Liver (tissue), 9 donors: ENCODE results near the gene KRT83. TPM values are rescaled to one million over a fixed set of nuclear protein-coding genes. Genes with fewer than 3 reads are reported as not detected.

Experiments used
- DNase-seq: peaks from one replicate; pipeline ENCODE4 v3.0.0-alpha.2; 2017; ENCODE audit warnings: low spot score
- H3K27ac ChIP-seq, 2 donors: one replicate each; pipeline ENCODE4 v1.7.0; 2013; ENCODE audit warnings: inconsistent platforms in 2 of 2, low read length in 2 of 2, control low read depth in 1 of 2, low read depth in 1 of 2, mild to moderate bottlenecking in 1 of 2
- H3K27me3 ChIP-seq, 4 donors: one replicate each; pipeline versions ENCODE4 v1.6.1 to v1.7.0; 2013; ENCODE audit warnings: low read length in 3 of 4, inconsistent platforms in 1 of 4, mild to moderate bottlenecking in 1 of 4, moderate library complexity in 1 of 4; ENCODE audit not compliant: control insufficient read depth in 4 of 4, insufficient read depth in 4 of 4
- H3K36me3 ChIP-seq, 4 donors: one replicate each; pipeline versions ENCODE4 v1.6.1 to v1.7.0; 2013; ENCODE audit warnings: low read length in 3 of 4, mild to moderate bottlenecking in 3 of 4, low read depth in 1 of 4, moderate library complexity in 1 of 4; ENCODE audit not compliant: control insufficient read depth in 4 of 4, insufficient read depth in 3 of 4
- H3K4me1 ChIP-seq, 4 donors: one replicate each; pipeline versions ENCODE4 v1.6.1 to v1.7.0; 2013; ENCODE audit warnings: low read length in 3 of 4, mild to moderate bottlenecking in 3 of 4, moderate library complexity in 1 of 4; ENCODE audit not compliant: control insufficient read depth in 4 of 4, insufficient read depth in 4 of 4
- H3K4me3 ChIP-seq, 3 donors: one replicate each; pipeline versions ENCODE4 v1.6.1 to v1.7.0; 2013; ENCODE audit warnings: low read length in 3 of 3, control low read depth in 1 of 3, low read depth in 1 of 3, mild to moderate bottlenecking in 1 of 3
- H3K9ac ChIP-seq, 2 donors: one replicate each; pipeline ENCODE4 v1.7.0; 2013; ENCODE audit warnings: low read length in 2 of 2, mild to moderate bottlenecking in 2 of 2, moderate library complexity in 2 of 2, control low read depth in 1 of 2, low read depth in 1 of 2
- H3K9me3 ChIP-seq, 4 donors: one replicate each; pipeline versions ENCODE4 v1.6.1 to v1.7.0; 2013; ENCODE audit warnings: low read length in 3 of 4; ENCODE audit not compliant: control insufficient read depth in 4 of 4
- EGR1 ChIP-seq, 2 donors: IDR thresholded peaks; 2 replicates each; pipeline ENCODE4 v1.6.1; 2016 to 2018; ENCODE audit warnings: antibody characterized with exemption in 2 of 2, low read depth in 2 of 2
- FOXA1 ChIP-seq: IDR thresholded peaks from 2 replicates; pipeline ENCODE4 v1.6.1; 2016; ENCODE audit warnings: antibody characterized with exemption
- FOXA2 ChIP-seq: IDR thresholded peaks from 2 replicates; pipeline ENCODE4 v1.6.1; 2016; ENCODE audit warnings: antibody characterized with exemption
- GABPA ChIP-seq, 2 donors: IDR thresholded peaks in 1 of 2; conservative IDR thresholded peaks in 1 of 2; 2 replicates each; pipeline ENCODE4 v1.6.1; 2016; ENCODE audit warnings: antibody characterized with exemption in 2 of 2, mild to moderate bottlenecking in 1 of 2, moderate library complexity in 1 of 2
- HNF4A ChIP-seq, 2 donors: conservative IDR thresholded peaks; 2 replicates each; pipeline ENCODE4 v1.6.1; 2016; ENCODE audit warnings: antibody characterized with exemption in 2 of 2, mild to moderate bottlenecking in 2 of 2
- HNF4G ChIP-seq: IDR thresholded peaks from 2 replicates; pipeline ENCODE4 v1.6.1; 2016; ENCODE audit warnings: antibody characterized with exemption
- JUND ChIP-seq, 2 donors: IDR thresholded peaks; 2 replicates each; pipeline ENCODE4 v1.6.1; 2016; ENCODE audit warnings: antibody characterized with exemption in 2 of 2
- RAD21 ChIP-seq, 2 donors: IDR thresholded peaks; 2 replicates each; pipeline ENCODE4 v1.6.1; 2016; ENCODE audit warnings: antibody characterized with exemption in 2 of 2, mild to moderate bottlenecking in 2 of 2
- RXRA ChIP-seq, 2 donors: IDR thresholded peaks; 2 replicates each; pipeline ENCODE4 v1.6.1; 2017 to 2018; ENCODE audit warnings: antibody characterized with exemption in 2 of 2, mild to moderate bottlenecking in 1 of 2
- SP1 ChIP-seq: IDR thresholded peaks from 2 replicates; pipeline ENCODE4 v1.6.1; 2018; ENCODE audit warnings: antibody characterized with exemption, mild to moderate bottlenecking
- YY1 ChIP-seq: IDR thresholded peaks from 2 replicates; pipeline ENCODE4 v1.6.1; 2016; ENCODE audit warnings: antibody characterized with exemption, mild to moderate bottlenecking
- ZBTB33 ChIP-seq: IDR thresholded peaks from 2 replicates; pipeline ENCODE4 v1.6.1; 2016; ENCODE audit warnings: antibody characterized with exemption
- WGBS: extraction: QIAGEN DNeasy Blood & Tissue Kit; methylation state at CpG from one replicate; pipeline ENCODE4 v1.1.7; 2013; 5-methylcytosine and 5-hydroxymethylcytosine counted together
- polyA plus RNA-seq, 2 donors: library from polyadenylated mRNA; stranded (reverse) in 1 of 2; unstranded in 1 of 2; fragments of 200-250 nt in 1 of 2; fragments of >200 nt in 1 of 2; fragmentation: Nextera tagmentation in 1 of 2; extraction: Ambion mirVana in 1 of 2; gene quantifications; one replicate each; pipeline versions ENCODE4 v1.2.1 to v1.2.3, GENCODE V29; 2013 to 2015
- total RNA-seq, 2 donors: library from RNA; depleted of rRNA; stranded (reverse); fragments of >200 nt; gene quantifications; one replicate each; pipeline ENCODE4 v1.2.3, GENCODE V29; 2014
- TF ChIP-seq, protein P1 (sequence below): fragments of 150-350 bp; IDR thresholded peaks from 2 replicates; pipeline ENCODE4 v1.5.1; 2017; ENCODE audit warnings: improper control_type of control experiment, low read depth, low read length; ENCODE audit not compliant: missing input control
- TF ChIP-seq, protein P2 (sequence below): IDR thresholded peaks from 2 replicates; pipeline ENCODE4 v1.6.1; 2016; ENCODE audit warnings: antibody characterized with exemption, mild to moderate bottlenecking
- TF ChIP-seq, protein P3 (sequence below): IDR thresholded peaks from 2 replicates; pipeline ENCODE4 v1.6.1; 2016; ENCODE audit warnings: antibody characterized with exemption
- TF ChIP-seq, protein P4 (sequence below): IDR thresholded peaks from 2 replicates; pipeline ENCODE4 v1.6.1; 2016; ENCODE audit warnings: antibody characterized with exemption
- donor health status: healthy.
- donor health status: healthy.
- donor health status: healthy.
- donor health status: healthy.
- donor health status: healthy.

The KRT83 gene
- total and polyA plus RNA-seq, 4 donors = not detected

GRCh38 chr12:52296572-52297215, 24.5 kb downstream of the KRT83 start:
- no peak overlapping the region for H3K9ac ChIP-seq
- H3K4me1 ChIP-seq = no peaks in the 10 kb centered on the region
- TF ChIP-seq FOXA2 = no peak
- no peak for TF ChIP-seq FOXA1
- TF ChIP-seq, protein P1, sequence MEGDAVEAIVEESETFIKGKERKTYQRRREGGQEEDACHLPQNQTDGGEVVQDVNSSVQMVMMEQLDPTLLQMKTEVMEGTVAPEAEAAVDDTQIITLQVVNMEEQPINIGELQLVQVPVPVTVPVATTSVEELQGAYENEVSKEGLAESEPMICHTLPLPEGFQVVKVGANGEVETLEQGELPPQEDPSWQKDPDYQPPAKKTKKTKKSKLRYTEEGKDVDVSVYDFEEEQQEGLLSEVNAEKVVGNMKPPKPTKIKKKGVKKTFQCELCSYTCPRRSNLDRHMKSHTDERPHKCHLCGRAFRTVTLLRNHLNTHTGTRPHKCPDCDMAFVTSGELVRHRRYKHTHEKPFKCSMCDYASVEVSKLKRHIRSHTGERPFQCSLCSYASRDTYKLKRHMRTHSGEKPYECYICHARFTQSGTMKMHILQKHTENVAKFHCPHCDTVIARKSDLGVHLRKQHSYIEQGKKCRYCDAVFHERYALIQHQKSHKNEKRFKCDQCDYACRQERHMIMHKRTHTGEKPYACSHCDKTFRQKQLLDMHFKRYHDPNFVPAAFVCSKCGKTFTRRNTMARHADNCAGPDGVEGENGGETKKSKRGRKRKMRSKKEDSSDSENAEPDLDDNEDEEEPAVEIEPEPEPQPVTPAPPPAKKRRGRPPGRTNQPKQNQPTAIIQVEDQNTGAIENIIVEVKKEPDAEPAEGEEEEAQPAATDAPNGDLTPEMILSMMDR = no peak
- TF ChIP-seq EGR1 (IDR thresholded peaks at IDR 0.05; ENCODE audit: low read depth in 2 of 2) = no peak
- TF ChIP-seq, protein P2, sequence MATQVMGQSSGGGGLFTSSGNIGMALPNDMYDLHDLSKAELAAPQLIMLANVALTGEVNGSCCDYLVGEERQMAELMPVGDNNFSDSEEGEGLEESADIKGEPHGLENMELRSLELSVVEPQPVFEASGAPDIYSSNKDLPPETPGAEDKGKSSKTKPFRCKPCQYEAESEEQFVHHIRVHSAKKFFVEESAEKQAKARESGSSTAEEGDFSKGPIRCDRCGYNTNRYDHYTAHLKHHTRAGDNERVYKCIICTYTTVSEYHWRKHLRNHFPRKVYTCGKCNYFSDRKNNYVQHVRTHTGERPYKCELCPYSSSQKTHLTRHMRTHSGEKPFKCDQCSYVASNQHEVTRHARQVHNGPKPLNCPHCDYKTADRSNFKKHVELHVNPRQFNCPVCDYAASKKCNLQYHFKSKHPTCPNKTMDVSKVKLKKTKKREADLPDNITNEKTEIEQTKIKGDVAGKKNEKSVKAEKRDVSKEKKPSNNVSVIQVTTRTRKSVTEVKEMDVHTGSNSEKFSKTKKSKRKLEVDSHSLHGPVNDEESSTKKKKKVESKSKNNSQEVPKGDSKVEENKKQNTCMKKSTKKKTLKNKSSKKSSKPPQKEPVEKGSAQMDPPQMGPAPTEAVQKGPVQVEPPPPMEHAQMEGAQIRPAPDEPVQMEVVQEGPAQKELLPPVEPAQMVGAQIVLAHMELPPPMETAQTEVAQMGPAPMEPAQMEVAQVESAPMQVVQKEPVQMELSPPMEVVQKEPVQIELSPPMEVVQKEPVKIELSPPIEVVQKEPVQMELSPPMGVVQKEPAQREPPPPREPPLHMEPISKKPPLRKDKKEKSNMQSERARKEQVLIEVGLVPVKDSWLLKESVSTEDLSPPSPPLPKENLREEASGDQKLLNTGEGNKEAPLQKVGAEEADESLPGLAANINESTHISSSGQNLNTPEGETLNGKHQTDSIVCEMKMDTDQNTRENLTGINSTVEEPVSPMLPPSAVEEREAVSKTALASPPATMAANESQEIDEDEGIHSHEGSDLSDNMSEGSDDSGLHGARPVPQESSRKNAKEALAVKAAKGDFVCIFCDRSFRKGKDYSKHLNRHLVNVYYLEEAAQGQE = no peak
- TF ChIP-seq JUND (IDR thresholded peaks at IDR 0.05) = no peak
- no peak for TF ChIP-seq RAD21 (IDR thresholded peaks at IDR 0.05)
- TF ChIP-seq SP1 = no peak
- no peak for TF ChIP-seq RXRA (IDR thresholded peaks at IDR 0.05)
- no peak for TF ChIP-seq ZBTB33
- TF ChIP-seq HNF4G = no peak
- TF ChIP-seq, protein P3, sequence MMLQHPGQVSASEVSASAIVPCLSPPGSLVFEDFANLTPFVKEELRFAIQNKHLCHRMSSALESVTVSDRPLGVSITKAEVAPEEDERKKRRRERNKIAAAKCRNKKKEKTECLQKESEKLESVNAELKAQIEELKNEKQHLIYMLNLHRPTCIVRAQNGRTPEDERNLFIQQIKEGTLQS = no peak
- TF ChIP-seq YY1 = no peak
- TF ChIP-seq GABPA (IDR thresholded peaks at IDR 0.05 in 1 of 2, conservative IDR thresholded peaks at IDR 0.05 in 1 of 2) = no peak
- no peak for TF ChIP-seq HNF4A (conservative IDR thresholded peaks at IDR 0.05)
- TF ChIP-seq, protein P4, sequence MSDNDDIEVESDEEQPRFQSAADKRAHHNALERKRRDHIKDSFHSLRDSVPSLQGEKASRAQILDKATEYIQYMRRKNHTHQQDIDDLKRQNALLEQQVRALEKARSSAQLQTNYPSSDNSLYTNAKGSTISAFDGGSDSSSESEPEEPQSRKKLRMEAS = no peak
- peaks cover 3 to 10% (median 3%) of the 10 kb centered on the region in 4 donors for H3K27me3 ChIP-seq
- no peaks in the 10 kb centered on the region for H3K9me3 ChIP-seq
- H3K36me3 ChIP-seq = no peaks in the 10 kb centered on the region
- no peak for DNase-seq
- whole genome bisulfite sequencing = 95% methylated on average over 5 of the region's 5 CpGs
- no peak overlapping the region for H3K27ac ChIP-seq
- H3K4me3 ChIP-seq = no peak overlapping the region
